HG03439 (cell line): ENCODE data around the gene SLC34A1.

Experiments
- ATAC-seq: cut with Tn5 transposase; IDR thresholded peaks from one replicate; pipeline ENCODE4 v1.9.1; 2021; ENCODE audit warnings: mild to moderate bottlenecking, moderate library complexity; ENCODE audit not compliant: unreplicated experiment

Gene SLC34A1

GRCh38 chr5:177385720-177386119, 1.5 kb downstream of the SLC34A1 start:
- ATAC-seq, result no peak

DNA sequence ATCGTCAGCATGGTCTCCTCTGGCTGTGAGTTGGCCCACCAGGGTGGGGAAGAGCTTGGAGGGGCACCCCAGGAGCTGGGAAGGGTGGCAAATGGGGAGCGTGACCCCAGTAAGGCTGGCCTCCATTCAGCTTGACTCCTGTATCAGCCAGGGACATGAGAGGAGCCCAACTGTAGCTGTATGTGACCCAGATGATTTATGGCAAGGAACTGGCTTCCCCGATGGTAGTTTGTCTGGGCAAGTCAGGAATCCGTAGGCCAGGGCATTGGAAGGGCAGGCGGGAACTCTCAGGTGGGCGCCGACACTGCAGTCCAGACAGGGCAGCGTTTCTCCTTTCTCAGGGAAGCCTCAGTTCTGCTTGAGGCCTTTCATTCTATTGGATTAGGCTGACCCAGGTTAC, 2.3 kb downstream of the SLC34A1 start:
- no peak for ATAC-seq

DNA sequence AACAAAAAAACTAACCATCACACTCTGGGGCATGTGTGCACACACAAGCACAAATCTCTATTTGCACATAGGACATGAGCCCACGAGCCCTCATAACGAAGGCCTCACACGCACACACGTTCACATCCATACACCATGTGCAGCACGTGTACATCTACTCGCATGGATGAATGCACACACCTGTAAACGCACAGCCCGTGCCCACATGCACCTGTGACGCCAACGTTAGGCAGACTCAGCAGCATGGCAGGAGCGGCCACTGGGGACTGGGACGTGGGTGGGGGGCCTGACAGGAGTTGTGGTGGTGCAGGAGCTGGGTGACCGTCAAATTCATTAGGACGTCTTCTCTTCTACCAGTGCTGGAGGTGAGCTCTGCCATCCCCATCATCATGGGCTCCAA, 3.2 kb downstream of the SLC34A1 start:
- ATAC-seq, result no peak

- ATAC-seq, result no peak
Measured at GRCh38 chr5:177388521-177389052, 4.4 kb downstream of the SLC34A1 start.

- peak; percentile 45 for ATAC-seq
Measured at GRCh38 chr5:177389241-177390169, 5.3 kb downstream of the SLC34A1 start.

- peak; percentile 51 for ATAC-seq
Measured at GRCh38 chr5:177390363-177391300, 6.4 kb downstream of the SLC34A1 start.

- no peak for ATAC-seq
Measured at GRCh38 chr5:177392765-177393164, 8.5 kb downstream of the SLC34A1 start.

- no peak for ATAC-seq
Measured at GRCh38 chr5:177393206-177393765, 9.1 kb downstream of the SLC34A1 start.

DNA sequence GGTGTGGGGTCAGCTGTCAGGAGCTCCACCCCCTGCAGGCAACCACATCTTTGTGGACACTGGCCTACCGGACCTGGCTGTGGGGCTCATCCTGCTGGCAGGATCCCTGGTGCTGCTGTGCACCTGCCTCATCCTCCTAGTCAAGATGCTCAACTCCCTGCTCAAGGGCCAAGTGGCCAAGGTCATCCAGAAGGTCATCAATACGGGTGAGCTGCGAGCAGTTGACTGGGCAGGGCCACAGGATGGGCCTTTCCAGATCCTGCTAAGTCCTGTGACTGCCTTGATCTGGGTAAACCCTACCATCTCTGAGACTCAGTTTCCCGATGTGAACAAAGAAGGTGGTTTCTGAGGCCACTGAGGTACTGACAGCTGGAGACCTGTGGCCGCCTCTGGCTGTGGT, 9.8 kb downstream of the SLC34A1 start:
- no peak for ATAC-seq

DNA sequence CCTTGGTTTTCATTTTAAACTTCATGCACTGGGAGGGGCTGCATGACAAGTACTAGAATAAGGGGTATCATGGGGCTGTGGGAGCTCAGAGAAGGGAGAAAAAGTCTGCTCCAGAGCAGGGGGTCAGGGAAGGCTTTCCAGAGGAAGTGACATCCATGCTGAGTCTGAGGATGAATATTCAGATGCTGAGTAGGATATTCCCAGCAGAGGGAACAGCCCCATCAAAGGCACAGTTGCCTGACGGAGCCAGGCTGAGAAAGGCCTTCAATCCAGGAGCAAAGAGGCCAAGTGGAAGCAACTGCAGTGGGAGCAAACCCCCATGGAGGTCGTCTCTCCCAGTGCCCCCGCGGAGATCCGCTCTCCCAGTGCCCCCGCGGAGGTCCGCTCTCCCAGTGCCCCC, 11.8 kb downstream of the SLC34A1 start:
- no peak for ATAC-seq

DNA sequence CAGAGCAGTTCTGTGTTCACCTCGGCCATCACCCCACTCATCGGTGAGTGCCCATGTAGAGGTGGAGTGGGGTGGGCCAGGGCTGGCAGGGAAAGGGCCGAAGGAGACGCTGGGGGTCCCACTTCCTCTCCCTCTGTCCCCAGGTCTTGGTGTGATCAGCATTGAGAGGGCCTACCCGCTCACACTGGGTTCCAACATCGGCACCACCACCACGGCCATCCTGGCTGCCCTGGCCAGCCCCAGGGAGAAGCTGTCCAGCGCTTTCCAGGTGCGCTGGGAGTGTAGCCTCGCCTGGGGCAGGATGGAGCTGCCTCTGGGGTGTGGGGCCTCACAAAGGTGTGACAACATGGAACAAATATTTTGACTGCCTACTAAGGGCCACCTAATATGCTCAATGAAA, 12.6 kb downstream of the SLC34A1 start:
- ATAC-seq, result no peak

- no peak for ATAC-seq
Measured at GRCh38 chr5:177397875-177398390, 13.7 kb downstream of the SLC34A1 start.

GRCh38 chr5:177399997-177400868, 16.0 kb downstream of the SLC34A1 start, which contains the start of gene PFN3:
TSS of gene PFN3 (minus strand) at chr5:177400661. CDS start at chr5:177400576, 85 bp downstream.
- ATAC-seq, result no peak

DNA sequence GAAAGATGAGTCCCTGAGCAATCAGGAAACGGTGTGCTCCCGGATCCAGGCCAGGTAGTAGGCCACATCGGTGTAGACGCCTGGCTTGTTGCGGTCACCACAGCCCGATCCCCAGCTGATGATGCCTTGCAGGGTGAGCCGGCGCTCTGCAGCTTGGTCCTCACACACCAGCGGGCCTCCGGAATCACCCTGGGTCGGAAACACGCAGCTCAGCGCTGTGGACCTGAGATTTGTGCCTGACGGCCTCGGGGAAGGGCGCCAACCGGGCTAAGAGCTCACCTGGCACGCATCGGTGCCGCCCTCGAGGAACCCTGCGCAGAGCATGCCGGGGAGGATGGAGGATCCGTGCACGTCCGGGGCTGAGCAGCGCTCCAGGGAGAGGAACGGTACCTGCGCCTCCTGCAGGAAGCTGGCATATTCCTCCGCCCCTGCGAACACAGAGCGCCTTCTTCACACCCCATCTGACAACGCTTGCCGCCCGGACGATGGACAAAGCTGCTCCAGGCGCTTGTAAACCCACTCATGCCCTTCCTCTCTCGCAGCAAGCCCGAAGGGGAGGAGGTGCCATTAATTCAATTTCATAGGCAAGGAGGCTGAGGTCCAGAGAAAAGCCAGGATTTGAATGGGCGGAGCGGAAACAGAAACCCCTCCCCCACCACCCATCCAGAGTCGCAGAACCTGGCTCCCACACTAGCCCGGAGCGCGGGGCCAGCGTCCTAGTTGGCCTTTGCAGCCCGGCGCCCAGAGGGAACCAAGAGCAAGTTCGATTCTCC, 18.2 kb downstream of the SLC34A1 start:
- no peak for ATAC-seq

GRCh38 chr5:177403102-177403791, 19.0 kb downstream of the SLC34A1 start:
- peak; percentile 13 for ATAC-seq

DNA sequence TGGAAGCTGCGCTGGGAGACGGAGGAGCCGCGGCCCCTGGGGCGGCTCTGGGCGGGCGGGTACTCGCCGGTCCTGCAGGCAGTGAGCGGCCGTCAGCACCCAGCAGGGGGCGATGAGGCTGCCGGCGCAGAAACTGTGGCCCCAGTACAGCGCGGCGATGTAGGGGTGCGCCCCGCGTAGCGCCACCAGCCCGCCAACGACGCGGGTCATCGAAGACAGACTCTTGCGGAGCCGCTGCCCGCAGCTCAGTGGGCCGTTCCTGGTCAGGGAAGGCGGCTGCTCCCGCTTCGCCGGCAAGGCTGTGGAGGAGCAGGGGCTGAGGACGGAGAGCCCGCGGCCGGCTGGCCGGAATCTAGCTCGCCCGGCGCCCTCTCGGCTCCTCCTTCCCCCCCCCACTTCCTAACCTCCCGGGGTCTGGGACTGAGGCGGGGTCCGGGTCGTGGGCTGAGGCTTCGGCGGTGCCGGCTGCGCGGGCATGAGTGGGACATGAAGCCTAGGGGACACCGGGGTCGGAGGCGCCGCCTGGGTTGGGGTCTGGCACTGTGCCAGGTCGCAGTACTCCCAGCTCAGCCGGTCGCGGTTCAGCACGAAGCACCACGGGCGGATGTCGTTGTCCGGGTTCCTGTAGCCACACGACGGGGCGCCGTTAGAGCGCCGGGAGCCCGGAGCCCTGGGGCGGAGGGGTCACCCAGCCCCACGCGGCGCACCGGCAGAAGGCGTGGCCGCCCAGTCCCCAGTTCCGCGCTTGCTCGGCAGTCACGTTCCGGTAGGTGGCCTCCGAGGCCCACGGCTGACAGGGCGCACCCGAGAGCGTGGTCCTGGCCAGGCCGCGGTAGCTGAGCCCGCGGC, 19.8 kb downstream of the SLC34A1 start:
- peak; percentile 77 for ATAC-seq

GRCh38 chr5:177404641-177405179, 20.5 kb downstream of the SLC34A1 start:
- no peak for ATAC-seq
